ENCODE measurements around the gene SH3RF3.

DNA sequence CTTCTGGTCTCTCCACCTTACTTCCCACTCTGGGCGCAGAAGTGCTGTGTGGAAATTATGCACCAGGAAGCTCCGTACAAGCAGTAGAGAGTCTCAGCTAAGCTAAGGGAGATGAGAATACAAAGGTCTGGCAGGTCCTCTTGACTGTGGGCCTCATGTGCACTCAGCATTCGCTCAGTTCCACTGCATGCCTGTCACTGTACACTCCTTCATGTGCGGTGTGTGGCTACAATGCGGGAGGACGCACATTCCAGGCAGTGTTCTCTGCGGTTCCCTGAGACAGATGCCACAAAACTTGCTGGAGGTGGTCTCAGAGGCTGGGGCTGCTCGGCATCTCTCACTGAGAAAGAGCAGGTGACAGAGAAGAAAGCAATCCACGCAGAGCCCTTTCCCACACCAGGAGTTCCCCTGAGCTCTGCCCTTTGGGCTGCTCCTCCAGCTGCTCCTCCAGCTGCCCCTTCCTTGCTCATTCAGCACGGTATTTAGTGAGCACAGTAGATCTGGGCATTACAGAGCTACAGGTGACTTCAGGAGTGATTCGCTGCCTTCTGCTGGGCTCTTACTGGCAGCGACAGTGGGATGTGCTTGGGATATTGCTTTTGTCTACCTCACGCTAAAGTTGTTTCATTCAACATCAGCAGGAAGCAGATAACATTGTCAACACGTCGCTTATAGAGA is 176.6 kb downstream of the SH3RF3 start:
- TF ChIP-seq, protein P1, sequence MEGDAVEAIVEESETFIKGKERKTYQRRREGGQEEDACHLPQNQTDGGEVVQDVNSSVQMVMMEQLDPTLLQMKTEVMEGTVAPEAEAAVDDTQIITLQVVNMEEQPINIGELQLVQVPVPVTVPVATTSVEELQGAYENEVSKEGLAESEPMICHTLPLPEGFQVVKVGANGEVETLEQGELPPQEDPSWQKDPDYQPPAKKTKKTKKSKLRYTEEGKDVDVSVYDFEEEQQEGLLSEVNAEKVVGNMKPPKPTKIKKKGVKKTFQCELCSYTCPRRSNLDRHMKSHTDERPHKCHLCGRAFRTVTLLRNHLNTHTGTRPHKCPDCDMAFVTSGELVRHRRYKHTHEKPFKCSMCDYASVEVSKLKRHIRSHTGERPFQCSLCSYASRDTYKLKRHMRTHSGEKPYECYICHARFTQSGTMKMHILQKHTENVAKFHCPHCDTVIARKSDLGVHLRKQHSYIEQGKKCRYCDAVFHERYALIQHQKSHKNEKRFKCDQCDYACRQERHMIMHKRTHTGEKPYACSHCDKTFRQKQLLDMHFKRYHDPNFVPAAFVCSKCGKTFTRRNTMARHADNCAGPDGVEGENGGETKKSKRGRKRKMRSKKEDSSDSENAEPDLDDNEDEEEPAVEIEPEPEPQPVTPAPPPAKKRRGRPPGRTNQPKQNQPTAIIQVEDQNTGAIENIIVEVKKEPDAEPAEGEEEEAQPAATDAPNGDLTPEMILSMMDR (CRISPR knock-in tag; IDR thresholded peaks at IDR 0.05), result no peak
- TF ChIP-seq SMAD3 (CRISPR knock-in tag; IDR thresholded peaks at IDR 0.05), result no peak
- TF ChIP-seq, protein P2, sequence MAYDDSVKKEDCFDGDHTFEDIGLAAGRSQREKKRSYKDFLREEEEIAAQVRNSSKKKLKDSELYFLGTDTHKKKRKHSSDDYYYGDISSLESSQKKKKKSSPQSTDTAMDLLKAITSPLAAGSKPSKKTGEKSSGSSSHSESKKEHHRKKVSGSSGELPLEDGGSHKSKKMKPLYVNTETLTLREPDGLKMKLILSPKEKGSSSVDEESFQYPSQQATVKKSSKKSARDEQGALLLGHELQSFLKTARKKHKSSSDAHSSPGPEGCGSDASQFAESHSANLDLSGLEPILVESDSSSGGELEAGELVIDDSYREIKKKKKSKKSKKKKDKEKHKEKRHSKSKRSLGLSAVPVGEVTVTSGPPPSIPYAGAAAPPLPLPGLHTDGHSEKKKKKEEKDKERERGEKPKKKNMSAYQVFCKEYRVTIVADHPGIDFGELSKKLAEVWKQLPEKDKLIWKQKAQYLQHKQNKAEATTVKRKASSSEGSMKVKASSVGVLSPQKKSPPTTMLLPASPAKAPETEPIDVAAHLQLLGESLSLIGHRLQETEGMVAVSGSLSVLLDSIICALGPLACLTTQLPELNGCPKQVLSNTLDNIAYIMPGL (CRISPR knock-in tag; IDR thresholded peaks at IDR 0.05; ENCODE audit: borderline replicate concordance in 1 of 2, low read depth in 1 of 2), result no peak
- no peak for TF ChIP-seq NR1H2 (CRISPR knock-in tag; IDR thresholded peaks at IDR 0.05; ENCODE audit: borderline replicate concordance, low read depth)
- TF ChIP-seq ZBTB21 (CRISPR knock-in tag; IDR thresholded peaks at IDR 0.05), result no peak
- TF ChIP-seq SOX5 (CRISPR knock-in tag; IDR thresholded peaks at IDR 0.05; ENCODE audit: borderline replicate concordance), result no peak
